GM20431 (cell line): ENCODE data around the gene PAXX.

Experiments used
- in situ Hi-C: fragments of 300-500 bp; cut with MseI, MboI; formaldehyde crosslinking; loops from one replicate; pipeline ENCODE4 v1.15.0; 2020; ENCODE audit warnings: low sequenced_read_pairs; ENCODE audit not compliant: unreplicated experiment

The PAXX gene, protein sequence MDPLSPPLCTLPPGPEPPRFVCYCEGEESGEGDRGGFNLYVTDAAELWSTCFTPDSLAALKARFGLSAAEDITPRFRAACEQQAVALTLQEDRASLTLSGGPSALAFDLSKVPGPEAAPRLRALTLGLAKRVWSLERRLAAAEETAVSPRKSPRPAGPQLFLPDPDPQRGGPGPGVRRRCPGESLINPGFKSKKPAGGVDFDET

DNA sequence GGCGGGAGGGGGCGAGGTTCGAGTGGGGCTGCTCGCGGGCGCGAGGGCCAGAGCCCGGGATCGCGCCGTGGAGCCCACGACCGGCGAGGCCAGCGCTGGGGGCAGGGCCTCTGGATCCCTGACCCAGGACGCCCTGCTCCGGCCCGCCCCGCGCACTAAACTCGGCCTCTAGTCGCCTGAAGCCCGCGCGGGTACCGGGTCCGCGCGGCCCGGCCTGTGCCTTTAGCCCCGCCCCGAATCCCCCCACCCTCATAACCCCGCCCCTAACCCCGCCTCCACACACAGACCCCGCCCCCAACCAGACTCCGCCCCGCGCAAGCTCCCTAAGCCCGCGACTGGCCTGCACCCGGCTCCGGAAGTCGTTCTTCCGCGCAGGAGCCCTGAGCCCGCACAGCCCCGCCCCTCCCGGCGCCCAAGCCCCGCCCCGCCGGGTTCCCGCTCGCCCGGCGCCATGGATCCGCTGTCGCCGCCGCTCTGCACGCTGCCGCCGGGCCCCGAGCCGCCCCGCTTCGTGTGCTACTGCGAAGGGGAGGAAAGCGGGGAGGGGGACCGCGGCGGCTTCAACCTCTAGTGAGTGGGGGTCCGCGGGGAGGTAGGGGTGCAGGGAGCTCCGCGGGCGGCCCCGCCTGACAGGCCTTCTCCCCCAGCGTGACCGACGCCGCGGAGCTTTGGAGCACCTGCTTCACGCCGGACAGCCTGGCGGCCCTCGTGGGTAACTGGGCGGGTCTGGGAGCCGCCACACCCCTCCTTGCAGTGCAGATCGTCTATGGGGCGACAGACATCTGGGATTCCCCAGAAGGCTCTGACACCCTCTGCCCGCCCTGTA, at the start of gene PAXX:
PAXX (plus strand) TSS at position 430 of the 826 bp plus-strand sequence; CDS start at position 452, 22 bp downstream.
- in situ Hi-C loops: no loop called here

DNA sequence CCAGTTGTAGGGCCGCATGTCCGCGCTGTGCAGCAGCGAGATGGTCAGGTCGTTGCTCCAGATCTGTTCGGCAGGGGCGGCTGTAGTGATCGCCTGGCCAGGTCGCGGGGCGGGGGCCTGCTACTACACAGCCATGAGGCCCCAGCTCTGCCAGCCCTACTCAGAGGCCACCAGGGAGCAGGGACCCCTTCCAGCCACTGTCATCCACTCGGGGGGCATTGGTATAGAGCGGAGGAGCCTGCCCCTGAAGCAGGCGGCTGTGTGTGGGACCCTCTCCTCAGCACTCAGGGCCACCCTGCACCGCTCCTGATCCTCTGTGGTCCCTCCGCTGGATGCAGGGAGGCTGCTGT, 49.4 kb upstream of the PAXX start:
- in situ Hi-C loops: no loop called here

DNA sequence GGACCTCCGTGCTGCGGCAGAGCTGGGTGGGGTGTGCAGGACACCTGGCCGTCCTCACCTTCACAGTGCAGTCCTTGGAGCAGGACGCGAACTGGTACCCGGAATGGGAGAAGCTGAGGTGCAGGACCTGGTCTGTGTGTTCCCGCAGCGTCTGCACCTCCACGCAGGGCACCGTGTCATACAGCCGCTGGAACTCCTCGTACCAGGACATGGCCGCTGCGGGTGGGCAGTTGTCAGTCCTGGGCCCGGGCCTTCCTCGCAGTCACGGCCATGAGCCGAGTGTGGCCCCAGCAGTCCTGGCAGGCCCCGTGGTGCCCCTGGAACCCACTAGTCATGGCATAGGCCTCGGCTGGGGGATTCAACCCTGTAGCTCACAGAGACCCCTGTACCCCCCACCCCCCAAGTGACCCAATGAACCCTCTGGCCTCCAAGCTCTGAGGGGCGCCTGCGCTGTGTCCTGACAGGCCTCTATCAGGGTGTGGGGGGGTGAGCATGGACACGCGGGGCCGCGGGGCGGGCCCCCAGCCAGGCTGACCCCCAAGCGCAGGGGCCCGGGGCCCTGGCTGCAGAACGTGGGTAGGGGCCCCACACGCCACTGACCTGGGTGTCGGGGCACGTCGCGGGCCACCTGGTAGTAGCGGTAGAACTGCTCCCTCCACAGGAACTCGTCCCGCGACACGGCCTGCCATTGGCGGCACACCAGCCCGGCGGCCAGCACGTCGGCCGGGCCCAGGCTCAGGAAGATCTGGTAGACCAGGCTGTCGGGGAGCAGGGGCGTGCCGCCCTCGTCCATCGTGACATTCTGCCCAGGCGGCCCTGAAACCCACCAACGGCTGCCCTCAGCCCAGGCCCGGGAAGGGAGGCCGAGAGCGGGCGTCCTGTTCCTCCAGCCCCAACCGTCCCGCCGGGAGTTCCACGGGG, 48.7 kb upstream of the PAXX start:
- in situ Hi-C loops: no loop called here

DNA sequence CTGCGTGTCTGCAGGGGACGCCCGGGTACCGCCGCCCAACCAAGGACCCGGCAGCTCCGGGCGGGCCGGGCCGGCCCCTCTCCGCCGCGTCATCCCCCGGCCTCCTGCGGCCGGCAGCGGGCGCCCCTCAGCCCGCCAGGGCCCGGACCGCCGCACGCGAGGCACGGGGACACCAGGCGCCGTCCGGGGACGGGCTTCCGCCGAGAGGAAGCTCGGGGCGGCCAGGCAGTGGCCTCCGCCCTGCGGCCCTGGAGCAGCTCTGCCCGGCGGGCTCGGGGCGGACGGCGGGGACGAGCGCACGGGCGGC, 48.1 kb upstream of the PAXX start:
- in situ Hi-C loops: no loop called here

DNA sequence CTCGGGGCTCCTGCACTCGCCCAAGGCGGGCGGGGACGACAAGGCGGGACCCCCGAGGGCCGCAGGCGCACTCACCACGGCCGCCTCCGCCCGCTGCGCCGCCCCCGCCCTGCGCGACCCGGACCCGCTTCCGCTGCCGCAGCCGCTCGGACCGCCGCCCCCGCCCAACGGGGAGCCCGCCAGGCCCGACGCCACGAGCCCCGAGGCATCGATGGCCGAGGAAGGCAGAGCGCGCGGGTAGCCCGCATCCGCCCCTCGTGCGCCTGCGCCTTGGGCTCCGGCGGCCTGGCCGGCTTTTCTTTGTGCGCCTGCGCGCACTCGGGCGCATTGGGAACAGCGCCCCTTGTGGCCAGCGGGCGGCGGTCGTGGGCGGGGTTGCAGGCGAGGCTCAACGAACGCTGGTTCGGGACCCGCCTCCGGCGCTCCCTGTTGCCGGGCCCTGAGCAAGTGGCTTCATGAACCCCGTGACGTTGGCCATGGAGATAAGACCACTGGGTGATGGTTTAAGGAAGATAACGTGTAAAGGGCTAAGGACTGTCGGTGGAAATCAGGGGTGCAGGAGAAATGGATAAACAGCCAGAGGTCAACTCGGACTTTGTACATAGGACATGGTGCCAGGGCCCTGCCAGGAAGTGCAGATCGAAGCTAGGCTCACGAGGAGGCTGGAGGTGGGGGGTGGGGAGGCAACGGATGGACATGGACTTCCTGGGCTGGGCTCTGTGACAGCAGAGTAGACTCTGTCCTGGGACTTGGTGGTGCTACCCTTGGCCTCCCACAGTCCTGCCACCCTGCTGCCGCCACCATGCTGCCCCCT, 47.5 kb upstream of the PAXX start, which contains the start of the genes C8G and FBXW5:
C8G (plus strand) TSS at position 725 of the 814 bp plus-strand sequence; CDS start at position 803, 78 bp downstream.
FBXW5 (minus strand) TSS at position 220 of the 814 bp plus-strand sequence. CDS start 655 bp downstream, outside the sequence.
- in situ Hi-C loops: no loop called here

DNA sequence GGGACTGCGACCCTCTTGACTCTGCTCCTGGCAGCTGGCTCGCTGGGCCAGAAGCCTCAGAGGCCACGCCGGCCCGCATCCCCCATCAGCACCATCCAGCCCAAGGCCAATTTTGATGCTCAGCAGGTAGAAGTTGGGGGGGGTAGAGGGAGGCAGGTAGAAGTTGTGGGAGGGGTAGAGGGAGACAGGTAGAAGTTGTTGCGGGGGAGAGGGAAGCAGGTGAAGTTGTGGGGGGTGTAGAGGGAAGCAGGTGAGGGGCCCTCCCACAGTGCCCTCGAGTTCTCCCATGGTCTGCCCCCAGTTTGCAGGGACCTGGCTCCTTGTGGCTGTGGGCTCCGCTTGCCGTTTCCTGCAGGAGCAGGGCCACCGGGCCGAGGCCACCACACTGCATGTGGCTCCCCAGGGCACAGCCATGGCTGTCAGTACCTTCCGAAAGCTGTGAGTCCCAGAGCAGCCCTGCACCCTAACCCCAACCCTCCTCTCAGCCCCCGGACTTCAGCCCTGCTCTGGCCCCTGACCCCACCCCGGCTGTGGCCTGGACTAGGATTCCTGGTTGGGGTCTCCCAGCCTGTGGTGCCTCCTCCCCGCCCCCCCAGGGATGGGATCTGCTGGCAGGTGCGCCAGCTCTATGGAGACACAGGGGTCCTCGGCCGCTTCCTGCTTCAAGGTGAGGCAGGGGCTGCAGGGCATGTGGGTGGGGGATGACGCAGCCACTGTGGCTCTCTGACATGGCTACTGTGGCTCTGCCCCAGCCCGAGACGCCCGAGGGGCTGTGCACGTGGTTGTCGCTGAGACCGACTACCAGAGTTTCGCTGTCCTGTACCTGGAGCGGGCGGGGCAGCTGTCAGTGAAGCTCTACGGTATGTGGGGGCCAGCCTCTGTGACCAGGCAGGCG, 46.6 kb upstream of the PAXX start:
- in situ Hi-C loops: no loop called here

DNA sequence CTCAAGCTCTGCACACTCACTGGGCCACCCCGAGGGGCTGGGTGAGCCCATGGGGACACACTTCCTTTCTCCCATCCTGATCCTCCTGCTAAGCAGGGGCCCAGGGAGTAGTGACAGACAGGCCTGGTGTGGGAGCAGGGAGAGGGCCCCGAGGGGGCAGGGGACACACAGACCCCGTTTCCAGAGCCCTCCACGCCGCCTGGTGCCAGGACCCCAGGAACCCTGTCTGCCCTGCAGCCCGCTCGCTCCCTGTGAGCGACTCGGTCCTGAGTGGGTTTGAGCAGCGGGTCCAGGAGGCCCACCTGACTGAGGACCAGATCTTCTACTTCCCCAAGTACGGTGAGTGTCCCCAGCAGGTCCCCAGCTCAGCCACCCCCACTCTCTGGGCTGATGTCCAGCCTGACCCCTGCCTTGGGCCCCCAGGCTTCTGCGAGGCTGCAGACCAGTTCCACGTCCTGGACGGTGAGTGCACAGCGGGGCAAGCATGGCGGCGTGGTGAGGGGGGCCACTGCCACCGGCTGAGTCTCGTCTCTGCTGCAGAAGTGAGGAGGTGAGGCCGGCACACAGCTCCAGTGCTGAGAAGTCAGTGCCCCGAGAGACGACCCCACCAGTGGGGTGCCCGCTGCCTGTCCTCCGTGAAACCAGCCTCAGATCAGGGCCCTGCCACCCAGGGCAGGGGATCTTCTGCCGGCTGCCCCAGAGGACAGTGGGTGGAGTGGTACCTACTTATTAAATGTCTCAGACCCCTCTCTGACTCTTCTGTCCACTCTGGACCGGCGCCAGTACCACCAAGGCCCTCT, 45.8 kb upstream of the PAXX start:
- in situ Hi-C loops: no loop called here

DNA sequence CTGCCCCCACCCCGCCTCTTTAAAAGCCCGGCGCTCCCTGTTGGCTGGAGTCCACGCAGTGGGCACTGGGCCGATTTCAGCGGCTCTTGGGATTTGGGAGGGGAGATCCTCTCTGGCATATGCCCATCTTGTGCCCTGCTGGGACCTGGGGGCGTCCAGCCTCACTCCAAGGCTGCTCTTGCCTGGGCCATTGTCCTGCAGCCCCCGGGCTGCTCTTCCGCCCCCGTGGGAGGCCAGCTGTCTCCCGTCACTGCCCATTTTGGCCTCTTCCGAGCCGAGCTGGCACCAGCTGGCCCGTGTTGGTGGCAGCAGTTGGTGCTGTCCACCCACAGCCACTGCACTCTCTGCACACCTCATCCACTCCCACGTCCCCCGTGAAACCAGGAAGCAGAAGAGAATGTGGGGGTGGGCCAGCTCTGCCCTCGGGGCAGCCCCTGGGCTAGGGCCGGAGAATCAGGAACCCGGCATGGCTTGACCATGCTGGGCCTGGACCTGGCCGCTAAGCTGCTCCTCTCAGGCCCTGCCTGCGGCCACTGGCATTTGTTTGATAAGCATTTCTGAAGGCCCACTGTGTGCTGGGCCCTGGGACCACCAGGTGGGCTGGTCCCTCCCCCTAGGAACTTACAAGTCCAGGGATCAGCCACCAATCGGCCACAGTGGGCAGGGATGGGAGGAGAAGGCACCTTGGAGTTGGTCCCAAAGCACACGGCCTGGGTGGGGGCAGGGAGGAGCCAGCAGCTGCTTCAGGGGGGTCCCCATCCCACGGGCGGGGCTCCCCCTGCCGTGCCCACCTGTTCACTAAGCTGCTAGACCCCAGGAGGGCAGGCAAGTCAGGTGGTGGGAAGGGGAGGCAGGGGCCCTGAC, 45.0 kb upstream of the PAXX start:
- in situ Hi-C loops: no loop called here

DNA sequence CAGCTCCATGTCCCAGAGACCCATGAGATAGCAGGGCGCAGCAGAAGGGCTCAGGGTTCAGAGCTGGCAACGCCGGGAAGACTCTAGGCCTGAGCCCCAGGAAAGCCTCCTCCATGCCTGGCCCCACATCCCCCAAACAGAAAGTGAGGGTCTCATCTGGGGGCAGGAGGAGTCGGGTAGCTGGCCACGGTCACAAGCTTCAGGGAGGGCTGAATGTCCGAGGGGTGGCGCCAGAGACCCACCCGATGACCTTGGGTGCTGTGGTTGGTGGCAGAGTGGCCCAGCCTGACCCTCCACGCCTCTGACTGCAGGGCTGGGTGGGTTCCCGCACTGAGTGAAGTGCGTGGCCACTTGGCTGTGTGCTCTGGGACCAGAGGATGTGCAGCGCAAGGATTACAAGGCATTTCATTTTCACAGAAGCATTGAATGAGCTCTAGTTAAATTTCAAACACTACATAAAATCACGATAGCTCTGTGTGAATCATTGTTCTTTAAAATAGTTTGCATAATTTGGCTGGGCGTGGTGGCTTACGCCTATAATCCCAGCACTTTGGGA, 44.2 kb upstream of the PAXX start:
- in situ Hi-C loops: no loop called here

DNA sequence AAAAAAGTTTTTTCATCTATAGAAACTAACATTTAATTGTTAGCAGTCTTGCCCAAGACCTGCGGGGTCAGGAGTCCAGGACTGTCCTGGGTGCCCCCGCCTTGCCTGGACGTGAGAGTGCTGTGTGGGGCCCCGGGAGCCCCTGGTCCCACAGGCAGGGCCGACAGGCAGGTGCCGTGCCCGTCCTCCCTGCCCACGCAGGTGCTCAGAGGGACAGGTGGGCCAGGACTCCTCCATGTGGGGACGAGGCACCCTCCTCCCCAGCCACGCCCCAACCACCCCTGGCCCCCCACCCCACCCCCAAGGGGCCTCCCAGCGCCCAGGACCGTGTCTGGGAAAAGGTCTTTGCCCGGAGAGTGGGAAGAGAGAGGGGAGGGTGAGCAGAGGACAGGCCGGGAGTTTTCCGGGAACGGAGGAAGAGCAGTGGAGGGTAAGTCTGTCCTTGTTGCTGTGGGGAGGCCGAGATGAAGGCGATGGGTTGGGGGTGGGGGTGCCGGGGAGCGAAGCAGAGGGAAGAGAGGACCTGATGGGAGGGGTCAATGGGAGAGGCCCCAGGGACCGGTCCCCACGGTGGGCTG, 42.9 kb upstream of the PAXX start:
- in situ Hi-C loops: no loop called here

DNA sequence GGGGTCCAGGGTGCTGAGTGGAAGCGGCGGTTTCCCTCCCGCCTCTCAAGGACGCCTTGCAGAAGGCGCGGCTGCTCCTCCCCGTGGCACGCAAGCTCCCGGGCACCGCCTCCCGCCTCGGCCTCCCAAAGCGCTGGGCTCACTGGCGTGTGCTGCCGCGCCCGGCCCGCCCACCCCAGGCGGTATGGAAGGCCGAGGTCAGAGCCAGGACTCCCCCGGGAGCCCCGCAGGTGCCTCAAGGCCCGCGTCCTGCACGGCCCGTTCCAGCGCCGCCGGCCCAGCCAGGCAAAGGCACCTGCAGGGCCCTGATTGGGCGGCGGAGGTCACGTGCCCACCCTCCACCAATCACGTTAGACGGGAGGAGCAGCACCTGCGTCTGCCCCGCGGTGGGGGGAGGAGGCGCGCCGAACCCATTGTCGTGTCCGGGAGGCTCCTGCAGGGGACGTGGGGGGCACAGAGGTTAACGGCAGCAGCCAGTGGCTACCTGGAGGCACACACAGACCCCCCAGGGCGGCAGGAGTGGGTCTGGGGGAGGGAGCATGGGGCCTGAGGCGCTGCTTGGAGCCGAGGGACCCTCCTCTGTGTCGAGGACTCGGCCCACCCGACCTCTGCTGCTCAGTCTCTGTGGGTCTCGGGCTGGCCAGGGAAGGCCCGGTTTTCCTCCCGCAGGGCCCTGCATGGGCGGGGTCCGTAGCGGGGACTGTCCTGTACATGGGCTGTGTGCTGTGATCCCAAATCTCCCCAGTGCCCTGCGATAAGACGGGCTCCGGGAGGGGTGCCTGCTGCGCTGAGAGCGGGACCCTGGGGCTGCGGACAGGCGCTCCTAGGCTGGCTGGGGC, 42.2 kb upstream of the PAXX start:
- in situ Hi-C loops: no loop called here

DNA sequence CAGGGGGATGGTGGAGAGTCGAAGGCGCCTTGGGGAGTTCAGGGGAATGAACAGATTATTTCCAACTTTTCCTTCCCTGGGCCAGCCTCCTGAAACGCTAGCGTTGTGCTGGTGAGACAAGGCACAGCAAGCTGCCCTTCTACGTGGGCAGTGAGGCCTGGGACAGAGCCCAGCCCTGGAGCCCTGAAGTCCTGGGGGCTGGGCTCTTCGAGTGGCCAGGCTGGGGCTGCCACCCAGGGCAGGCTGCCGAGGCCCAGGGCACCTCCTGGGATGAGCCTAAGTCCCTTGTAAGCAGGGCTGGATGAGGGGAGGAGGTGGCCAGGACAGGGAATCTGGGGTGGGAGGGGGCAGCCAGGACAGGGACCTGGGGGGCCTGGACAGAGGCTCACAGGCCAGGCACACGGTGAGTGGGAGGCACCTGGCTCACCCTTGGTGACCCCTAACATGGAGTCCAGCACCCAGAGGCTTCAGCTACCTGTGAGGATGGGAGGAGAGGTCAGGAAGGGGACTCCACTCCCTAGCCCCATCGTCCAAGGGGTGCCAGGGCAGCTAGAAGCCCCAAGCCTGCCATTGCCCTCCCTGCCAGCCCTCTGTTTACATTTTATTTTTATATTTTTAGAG, 41.5 kb upstream of the PAXX start:
- in situ Hi-C loops: no loop called here

DNA sequence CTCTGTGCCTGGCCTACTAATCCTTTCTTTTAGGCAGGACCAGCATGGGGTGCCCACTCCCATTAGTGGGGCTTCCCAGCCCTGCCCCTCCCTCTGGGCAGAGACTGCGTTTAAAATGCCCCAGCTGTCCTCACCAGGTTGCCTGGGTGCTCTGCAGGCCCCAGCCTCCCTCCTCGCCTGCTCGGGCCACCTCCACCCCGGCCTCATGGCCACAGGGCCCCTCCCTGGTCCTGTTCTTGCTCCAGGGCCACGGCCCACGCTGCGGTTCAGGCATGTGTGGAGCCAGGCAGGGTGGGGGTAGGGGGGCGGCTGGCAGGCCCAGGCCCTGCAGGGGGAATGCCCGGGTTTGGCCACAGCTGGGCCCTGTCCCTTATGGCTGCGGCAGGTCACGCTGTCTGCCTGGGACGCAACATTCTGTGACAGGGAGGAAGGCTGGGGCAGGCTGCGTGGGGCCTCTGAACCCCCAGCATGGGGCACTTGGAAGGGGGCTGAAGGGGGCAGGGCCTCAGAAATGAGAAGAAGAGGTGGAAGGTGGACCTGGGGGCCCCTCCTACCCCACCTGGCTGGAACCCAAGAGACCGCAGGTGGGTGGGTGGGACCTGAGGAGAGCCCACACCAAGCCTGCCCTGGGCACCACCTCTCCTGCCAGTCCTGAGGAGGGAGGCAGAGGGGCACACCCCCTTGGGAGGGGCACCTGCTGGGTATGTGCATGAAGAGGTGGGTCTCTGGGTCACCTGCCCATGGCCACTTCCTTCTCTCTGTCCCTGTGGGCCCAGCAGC, 40.5 kb upstream of the PAXX start, which contains the start of gene LCN12:
LCN12 (plus strand) TSS at position 733 of the 780 bp plus-strand sequence. CDS start 55 bp downstream, outside the sequence.
- in situ Hi-C loops: no loop called here

DNA sequence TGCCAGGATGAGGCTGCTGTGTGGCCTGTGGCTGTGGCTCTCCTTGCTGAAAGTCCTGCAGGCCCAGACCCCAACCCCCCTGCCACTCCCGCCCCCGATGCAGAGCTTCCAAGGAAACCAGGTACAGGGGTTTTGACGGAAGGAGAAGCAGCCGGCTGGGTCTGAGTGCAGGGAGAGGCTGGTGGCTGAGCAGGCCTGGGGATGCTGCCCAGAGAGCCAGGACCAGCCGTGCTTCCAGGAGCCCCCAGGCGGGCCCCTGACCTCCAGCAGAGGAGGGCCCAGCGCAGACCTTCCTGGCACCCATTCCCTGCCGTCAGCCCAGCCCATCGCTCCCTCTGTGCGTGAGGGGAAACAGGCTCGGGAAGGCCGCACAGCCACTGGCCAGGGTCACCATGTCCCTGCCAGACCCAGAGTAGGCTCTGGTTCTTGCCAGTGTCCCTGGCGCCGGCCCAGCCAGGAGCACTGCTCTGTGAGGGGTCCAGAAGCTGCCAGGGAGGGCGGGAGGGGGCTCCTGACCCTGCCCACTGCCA, 39.8 kb upstream of the PAXX start:
- in situ Hi-C loops: no loop called here
